HG03575 (cell line): ENCODE measurements around the gene PRUNE1.

Experiments used
- ATAC-seq: cut with Tn5 transposase; IDR thresholded peaks from one replicate; pipeline ENCODE4 v1.9.1; 2021; ENCODE audit not compliant: unreplicated experiment, insufficient number of reproducible peaks, low FRiP score; ENCODE audit errors: extremely low read depth

Gene PRUNE1

GRCh38 chr1:150976401-150976821, 31.8 kb upstream of the PRUNE1 start:
- no peak for ATAC-seq

DNA sequence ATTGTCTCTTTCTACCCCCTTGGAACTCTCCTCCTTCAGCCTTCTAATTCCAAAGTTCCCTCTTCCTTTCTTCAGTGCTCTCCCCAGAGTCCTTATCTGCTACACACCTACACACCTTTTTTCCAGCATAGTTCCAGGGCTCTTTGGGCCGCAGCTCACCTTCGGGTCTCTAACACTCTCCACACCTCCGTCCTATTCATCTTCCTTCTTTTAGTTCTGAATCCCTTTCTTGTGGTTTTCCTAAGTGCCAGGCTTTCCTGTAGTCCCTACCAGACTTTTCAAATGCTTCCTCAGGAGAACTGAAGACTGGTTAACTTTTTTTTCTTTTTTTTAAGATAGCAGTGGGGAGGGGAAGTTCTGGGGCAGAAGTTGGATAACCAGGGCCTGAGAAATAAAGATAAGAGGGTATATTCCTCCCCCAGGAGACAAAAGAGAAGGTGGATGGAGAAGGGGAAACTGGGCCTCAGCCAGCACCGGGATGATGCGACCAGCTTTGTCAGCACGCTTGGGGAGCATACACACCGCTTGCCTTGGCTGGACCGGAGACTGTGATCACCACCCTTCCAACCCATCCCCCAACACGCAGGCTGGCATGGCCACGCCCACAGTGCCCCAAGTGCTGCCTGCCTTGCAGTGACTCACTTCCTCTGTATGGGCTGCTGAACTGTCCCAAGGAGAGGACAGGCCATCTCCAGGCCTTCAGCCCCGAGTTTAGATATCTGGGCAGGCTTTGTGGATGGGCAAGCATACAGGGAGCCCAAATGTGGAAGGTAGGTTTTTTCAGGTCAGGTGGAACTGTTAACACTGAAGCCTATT, 31.2 kb upstream of the PRUNE1 start:
- no peak for ATAC-seq

DNA sequence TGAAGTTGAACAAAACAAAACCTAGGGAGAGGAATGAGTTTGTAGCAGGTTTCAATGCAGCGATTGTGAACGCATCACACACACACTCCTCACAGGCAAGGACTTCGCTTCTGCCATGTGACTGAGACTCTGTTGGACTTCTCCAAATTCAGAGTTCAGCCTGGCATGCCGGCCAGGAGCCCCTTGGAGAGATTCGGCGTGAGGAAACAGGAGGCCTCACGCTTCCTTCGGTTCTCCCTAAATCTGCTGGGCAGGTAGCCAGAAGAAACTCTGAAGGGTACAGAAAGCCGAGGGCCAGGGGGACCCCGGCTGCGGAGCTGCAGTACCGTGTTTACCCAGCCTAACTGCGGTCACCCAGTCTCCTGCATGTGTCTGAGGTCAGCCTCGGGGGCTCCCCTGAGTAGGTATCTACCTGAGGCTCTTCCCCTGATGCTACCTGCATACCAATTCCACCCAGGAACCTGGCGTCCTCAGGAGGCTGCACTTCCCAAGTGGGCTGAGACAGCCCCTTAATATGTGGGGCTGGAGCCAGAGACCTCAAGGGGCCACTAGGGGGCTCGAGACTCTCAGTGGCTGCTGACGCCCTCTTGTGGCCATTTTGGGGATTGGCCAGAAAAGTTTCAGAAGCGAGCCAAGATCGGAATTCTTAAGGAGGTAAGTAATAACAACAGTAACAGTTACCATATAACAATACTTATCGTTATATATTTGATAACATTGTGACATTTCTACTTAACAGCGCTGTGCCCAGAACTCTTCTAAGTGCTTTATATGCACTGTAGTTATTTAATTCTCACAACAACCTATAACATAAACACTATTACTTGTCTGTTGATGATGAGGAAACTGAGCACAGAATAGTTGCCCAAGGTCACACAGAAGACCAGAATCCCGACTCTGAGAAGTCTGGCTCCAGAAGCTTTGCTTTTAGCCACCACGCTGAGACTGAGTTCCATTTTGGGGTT, 28.9 kb upstream of the PRUNE1 start:
- no peak for ATAC-seq

DNA sequence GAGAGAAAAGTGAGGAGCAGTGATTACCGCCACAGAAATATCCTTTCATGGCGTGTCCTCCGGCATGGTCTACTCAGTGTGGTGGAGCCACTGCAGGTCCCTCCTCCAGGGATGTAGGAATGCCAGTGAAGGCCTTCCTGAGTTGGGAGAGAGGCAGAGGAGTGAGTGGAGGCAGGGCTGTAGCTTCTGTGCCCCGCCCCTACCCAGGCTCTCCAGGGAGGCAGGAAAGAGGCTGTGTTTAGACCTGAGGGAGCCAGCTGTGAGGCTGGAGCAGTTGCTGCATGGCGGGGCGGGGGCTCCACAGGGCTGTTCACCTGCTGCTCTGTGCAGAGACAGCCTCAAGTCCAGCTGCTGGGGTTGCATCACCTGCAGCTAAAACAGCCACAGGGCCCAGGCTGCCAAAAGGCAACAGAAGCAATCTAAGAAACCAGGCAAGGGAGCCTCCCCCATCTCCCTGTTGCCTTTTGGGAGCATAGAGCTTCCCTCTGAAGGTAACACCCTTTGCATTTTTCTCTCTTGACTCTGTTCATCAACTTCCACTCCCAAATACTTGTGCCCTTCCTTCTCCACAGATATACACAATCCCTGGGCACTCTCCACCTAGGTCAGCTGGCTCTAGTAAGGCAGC, 27.0 kb upstream of the PRUNE1 start:
- ATAC-seq = no peak

GRCh38 chr1:150981805-150982712, 26.2 kb upstream of the PRUNE1 start, which contains the start of gene ANXA9:
Gene ANXA9 (plus strand): TSS chr1:150982292. CDS start chr1:150983106, 814 bp downstream.
- ATAC-seq = no peak

DNA sequence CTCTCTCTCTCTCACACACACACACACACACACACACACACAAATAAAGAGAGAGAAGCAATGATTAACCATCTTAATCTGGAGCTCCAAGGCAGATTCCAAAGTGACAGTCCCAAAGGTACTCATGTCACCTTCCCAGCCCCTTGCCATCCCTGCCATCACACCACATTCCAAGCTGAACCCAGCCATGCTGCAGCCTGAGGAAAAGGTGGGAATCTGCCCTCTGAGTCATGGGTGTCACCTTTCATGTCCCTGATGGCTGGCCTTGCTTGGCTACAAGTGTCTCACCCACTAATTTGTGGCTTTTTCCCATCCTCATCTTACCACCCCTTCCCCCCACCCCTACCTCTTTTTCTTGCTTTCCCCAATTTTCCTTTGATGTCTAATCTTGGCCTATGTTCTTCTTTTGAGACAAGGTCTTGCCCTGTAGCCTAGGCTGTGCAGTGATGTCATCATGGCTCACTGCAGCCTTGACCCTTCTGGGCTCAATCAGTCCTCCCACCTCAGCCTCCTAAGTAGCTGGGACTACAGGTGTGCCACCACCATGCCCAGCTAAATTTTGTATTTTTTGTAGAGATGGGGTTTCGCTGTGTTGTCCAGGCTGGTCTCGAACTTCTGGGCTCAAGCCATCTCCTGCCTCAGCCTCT, 22.9 kb upstream of the PRUNE1 start:
- ATAC-seq = no peak

DNA sequence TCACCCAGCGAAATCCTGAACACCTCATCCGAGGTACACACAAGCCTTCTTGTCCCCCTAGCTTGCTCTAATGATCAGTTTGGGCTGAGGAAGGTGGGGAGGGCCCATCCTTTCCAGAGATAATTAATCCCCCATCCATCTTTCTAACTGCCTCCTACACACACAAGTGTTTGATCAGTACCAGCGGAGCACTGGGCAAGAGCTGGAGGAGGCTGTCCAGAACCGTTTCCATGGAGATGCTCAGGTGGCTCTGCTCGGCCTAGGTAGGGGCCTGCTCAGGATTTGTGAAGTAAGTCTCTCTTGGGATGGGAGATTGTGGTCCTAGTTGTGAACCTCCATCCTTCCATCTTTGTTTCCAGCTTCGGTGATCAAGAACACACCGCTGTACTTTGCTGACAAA, 20.3 kb upstream of the PRUNE1 start:
- ATAC-seq = no peak

DNA sequence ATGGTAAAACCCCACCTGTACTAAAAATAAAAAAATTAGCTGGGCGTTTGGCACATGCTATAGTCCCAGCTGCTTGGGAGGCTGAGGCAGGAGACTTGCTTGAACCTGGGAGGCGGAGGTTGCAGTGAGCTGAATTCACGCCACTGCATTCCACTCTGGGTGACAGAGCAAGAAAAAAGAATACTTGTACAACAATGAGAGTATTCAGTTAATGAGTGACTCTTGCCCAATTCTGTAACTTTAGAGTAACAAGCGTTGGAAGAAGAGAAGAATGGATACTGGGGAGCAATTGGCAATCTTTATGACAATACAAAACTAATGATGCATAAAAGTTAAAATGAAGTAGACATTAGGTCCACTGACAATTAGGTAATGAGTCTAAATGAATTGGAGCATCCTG, 15.6 kb upstream of the PRUNE1 start:
- no peak for ATAC-seq

GRCh38 chr1:150994248-150994647, 14.0 kb upstream of the PRUNE1 start:
- ATAC-seq = no peak

GRCh38 chr1:150995460-150995859, 12.8 kb upstream of the PRUNE1 start:
- no peak for ATAC-seq

GRCh38 chr1:150995896-150996295, 12.4 kb upstream of the PRUNE1 start:
- no peak for ATAC-seq

- ATAC-seq = no peak
Observed at GRCh38 chr1:150997126-150997872, 10.9 kb upstream of the PRUNE1 start.

DNA sequence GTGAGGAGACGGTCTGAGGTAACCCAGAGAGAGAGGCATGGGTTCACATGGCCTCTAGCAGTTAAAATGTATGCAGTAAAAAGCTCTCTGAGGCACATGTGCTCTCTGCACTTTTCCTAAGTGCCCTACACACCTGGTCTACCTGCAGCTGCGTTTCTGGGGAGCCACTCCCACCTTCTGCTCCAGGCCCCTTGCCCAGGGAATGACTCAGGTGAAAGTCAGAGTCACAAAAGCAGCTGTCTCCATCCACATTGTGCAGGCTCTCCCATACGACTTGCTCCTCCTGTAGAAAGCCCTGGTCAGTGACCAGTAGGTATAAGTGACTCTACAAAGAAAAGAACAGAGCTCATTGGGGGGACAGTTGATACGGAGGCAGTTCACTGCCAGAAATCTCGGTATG, 10.3 kb upstream of the PRUNE1 start:
- ATAC-seq = no peak

DNA sequence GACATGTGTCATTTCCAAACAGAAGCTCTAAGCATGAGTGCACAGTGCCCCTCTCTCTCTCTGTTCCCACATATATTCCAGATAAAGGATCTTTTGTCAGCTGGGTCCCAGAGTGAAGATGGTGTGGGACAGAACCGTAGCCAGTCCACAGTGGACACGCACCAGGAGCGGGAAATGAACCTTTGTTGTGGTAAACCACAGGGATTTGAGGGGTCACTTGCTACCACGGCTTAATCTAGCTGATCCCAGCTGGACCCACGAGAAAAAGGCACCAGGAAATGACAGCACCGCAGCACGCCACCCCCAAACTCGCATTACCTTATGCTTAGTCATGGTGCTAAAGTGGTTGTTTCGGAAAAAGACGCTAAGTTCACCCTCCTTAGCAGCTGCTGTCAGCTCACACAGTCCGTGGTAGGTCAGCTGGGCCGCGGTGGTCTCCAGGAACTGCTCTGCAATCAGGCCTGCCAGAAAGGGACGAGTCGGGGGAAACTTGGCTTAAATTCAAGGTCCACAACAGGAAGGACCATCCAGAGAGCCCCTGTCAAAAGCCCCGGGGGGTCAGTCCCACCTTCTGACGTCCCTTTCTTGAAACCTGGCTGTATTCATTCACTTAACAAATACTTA, 9.1 kb upstream of the PRUNE1 start:
- ATAC-seq = no peak

DNA sequence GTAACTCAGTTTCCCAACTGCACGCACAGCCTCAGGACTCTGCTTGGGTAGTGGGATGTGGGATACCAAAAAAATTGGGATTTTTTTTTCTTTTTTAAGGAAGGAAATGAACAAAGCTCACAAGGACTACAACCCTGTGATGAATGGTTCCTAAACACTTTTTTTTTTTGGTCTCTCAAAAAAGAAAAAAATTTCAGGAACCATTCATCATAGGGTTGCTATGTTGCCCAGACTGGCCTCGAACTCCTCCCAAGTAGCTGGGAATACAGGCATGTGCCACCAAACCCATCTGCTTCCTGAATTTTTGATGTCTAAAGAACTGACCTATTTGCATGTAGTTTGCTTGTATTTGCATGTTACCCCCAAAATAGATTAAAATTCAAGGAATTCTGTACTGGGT, 8.3 kb upstream of the PRUNE1 start:
- ATAC-seq = no peak

GRCh38 chr1:151000408-151000807, 7.8 kb upstream of the PRUNE1 start:
- ATAC-seq = no peak

DNA sequence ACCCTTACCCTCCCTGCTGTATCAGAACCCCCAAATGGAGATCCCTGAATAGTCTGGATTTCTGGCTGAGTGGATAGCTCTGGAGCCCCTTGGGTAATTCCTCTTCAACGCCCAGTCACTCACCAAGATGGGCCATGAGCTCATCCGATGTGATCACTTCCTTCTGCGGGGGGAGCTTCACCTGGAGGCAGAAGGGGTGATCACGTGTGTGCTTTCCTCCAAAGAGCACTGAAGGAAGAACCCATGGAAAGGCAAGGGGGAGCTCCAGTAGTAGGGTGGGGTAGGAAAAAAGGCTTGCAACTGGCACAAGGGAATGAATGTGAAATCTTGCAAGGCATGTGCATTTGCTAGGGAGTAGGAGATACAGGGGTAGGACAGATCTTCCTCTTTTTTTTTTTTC, 6.6 kb upstream of the PRUNE1 start:
- ATAC-seq = no peak
